ENCODE measurements around the gene RGS9. TPM values are rescaled to one million over a fixed set of nuclear protein-coding genes. Genes with fewer than 3 reads are reported as not detected.

Gene RGS9
- total RNA-seq, 4 donors from 2014 or later: 22.4 to 58.6 (median 32.2) TPM

- Histone ChIP-seq H3K9me3 (no peaks in the 10 kb centered on the region), H3K27me3 (no peaks in the 10 kb centered on the region), H3K4me1 (peaks cover 28 to 68% (median 62%) of the 10 kb centered on the region in 4 donors), H3K27ac (replicated peaks in 1 of 4) (no peak overlapping the region), H3K4me3 (no peak overlapping the region), H3K36me3 (no peaks in the 10 kb centered on the region)
- intact Hi-C loops (cut with DNase I): loop anchor here (5.0 kb wide), 2 partner anchors 34 to 131 kb away; partner anchors contain the start of gene RGS9
- WGBS: 80% methylated on average over 3 of the region's 3 CpGs
- no peak for DNase-seq (ENCODE audit: extremely low spot score)
- TF ChIP-seq POLR2A (IDR thresholded peaks at IDR 0.05; ENCODE audit: low read depth) (no peak), POLR2AphosphoS5 (IDR thresholded peaks at IDR 0.05) (no peak), CTCF (IDR thresholded peaks at IDR 0.05) (no peak), EP300 (IDR thresholded peaks at IDR 0.05) (no peak)
Measured at GRCh38 chr17:65103431-65103830, 33.7 kb upstream of the RGS9 start.

- TF ChIP-seq EP300 (IDR thresholded peaks at IDR 0.05) (no peak), POLR2A (IDR thresholded peaks at IDR 0.05; ENCODE audit: low read depth) (no peak), CTCF (IDR thresholded peaks at IDR 0.05) (no peak), POLR2AphosphoS5 (IDR thresholded peaks at IDR 0.05) (no peak)
- no peak for DNase-seq (ENCODE audit: extremely low spot score)
- Histone ChIP-seq H3K4me1 (peaks cover 28 to 68% (median 62%) of the 10 kb centered on the region in 4 donors), H3K27me3 (no peaks in the 10 kb centered on the region), H3K27ac (replicated peaks in 1 of 4) (peak overlapping the region in 1 of 4 donors; percentile 70), H3K9me3 (no peaks in the 10 kb centered on the region), H3K36me3 (no peaks in the 10 kb centered on the region), H3K4me3 (no peak overlapping the region)
- 85% methylated on average over 5 of the region's 5 CpGs for WGBS
- intact Hi-C loops (cut with DNase I): loop anchor here (5.0 kb wide), 2 partner anchors 33 to 132 kb away; partner anchors contain the start of gene RGS9
Measured at GRCh38 chr17:65103896-65104295, 33.3 kb upstream of the RGS9 start.

GRCh38 chr17:65104541-65104940 lies 32.6 kb upstream of the RGS9 start:
- Histone ChIP-seq H3K27ac (replicated peaks in 1 of 4) (peak overlapping the region; percentile 1 to 74 (median 45)), H3K9me3 (no peaks in the 10 kb centered on the region), H3K4me1 (peaks cover 28 to 62% (median 58%) of the 10 kb centered on the region in 4 donors), H3K36me3 (no peaks in the 10 kb centered on the region), H3K4me3 (no peak overlapping the region), H3K27me3 (no peaks in the 10 kb centered on the region)
- DNase-seq (ENCODE audit: extremely low spot score): no peak
- TF ChIP-seq POLR2A (IDR thresholded peaks at IDR 0.05; ENCODE audit: low read depth): no peak
- intact Hi-C loops (cut with DNase I): loop anchor here (5.0 kb wide), 2 partner anchors 33 to 132 kb away; partner anchors contain the start of gene RGS9

- Histone ChIP-seq H3K27ac (replicated peaks in 1 of 4) (peak overlapping the region; percentile 20 to 83 (median 72)), H3K36me3 (no peaks in the 10 kb centered on the region), H3K4me3 (no peak overlapping the region), H3K9me3 (no peaks in the 10 kb centered on the region), H3K27me3 (no peaks in the 10 kb centered on the region), H3K4me1 (peaks cover 26 to 59% (median 54%) of the 10 kb centered on the region in 4 donors)
- 74% methylated on average over 6 of the region's 6 CpGs for WGBS
- DNase-seq (ENCODE audit: extremely low spot score): no peak
- TF ChIP-seq EP300 (IDR thresholded peaks at IDR 0.05): no peak
- no peak for TF ChIP-seq POLR2AphosphoS5 (IDR thresholded peaks at IDR 0.05)
- no peak for TF ChIP-seq CTCF (IDR thresholded peaks at IDR 0.05)
- no peak for TF ChIP-seq POLR2A (IDR thresholded peaks at IDR 0.05; ENCODE audit: low read depth)
- intact Hi-C loops (cut with DNase I): loop anchor here (5.0 kb wide), 2 partner anchors 32 to 133 kb away; partner anchors contain the start of gene RGS9
Measured at GRCh38 chr17:65104973-65105372, 32.2 kb upstream of the RGS9 start.

- Histone ChIP-seq H3K27ac (replicated peaks in 1 of 4) (no peak overlapping the region), H3K4me3 (no peak overlapping the region), H3K9me3 (no peaks in the 10 kb centered on the region), H3K4me1 (peaks cover 15 to 39% (median 34%) of the 10 kb centered on the region in 4 donors), H3K36me3 (peaks cover 0 to 8% (median 0%) of the 10 kb centered on the region in 4 donors), H3K27me3 (no peaks in the 10 kb centered on the region)
- TF ChIP-seq EP300 (IDR thresholded peaks at IDR 0.05): no peak
- TF ChIP-seq POLR2A (IDR thresholded peaks at IDR 0.05; ENCODE audit: low read depth): no peak
- TF ChIP-seq CTCF (IDR thresholded peaks at IDR 0.05): no peak
- TF ChIP-seq POLR2AphosphoS5 (IDR thresholded peaks at IDR 0.05): no peak
- no peak for DNase-seq (ENCODE audit: extremely low spot score)
- 87% methylated on average over 6 of the region's 6 CpGs for WGBS
- intact Hi-C loops (cut with DNase I): no loop called here
Measured at GRCh38 chr17:65108152-65108551, 29.0 kb upstream of the RGS9 start.

Measured in esophagus muscularis mucosa (tissue), 4 donors.